ENCODE data around the gene GNB1L.

DNA sequence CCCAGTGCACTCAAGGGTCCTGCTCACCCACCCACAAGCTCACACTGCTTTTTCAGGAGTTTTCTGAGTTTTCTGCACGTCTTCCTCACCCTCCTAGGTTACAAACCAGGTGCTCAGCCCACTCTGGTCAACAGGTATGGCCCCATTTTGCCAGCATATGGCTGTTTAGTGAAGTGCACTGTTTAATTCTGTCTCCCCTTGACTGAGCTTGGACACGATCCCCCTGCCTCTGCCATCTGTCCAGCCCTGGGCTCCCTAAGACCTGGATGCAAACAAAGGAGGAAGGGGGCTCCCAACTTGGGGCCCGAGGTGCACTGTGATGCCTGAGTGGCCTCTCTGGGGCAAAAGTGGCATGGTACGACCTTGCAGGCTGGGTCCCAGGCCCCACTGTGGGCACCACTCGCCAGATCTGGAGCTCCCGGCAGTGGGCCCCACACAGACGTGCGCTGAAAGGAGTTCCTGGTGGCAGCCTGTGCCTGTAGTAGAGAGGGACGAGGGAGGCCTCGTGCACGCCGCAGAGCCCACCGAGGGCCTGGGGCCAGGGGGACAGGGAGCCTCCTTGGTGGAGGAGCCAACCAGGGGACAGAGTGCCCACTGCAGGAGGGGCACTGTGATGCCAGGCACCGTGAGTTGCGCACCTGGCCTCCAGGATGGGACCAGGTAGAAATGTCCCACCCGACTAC, 49.6 kb upstream of the GNB1L start:
- no peak for TF ChIP-seq TCF4 (CRISPR knock-in tag; IDR thresholded peaks at IDR 0.05; ENCODE audit: borderline replicate concordance)
- TF ChIP-seq ARNTL (CRISPR knock-in tag; IDR thresholded peaks at IDR 0.05; ENCODE audit: borderline replicate concordance, low read depth), result no peak
- TF ChIP-seq PPARA (CRISPR knock-in tag; IDR thresholded peaks at IDR 0.05; ENCODE audit: borderline replicate concordance), result no peak
- TF ChIP-seq CSDC2 (CRISPR knock-in tag; IDR thresholded peaks at IDR 0.05), result no peak
- no peak for TF ChIP-seq ZFP30 (CRISPR knock-in tag; IDR thresholded peaks at IDR 0.05)
- TF ChIP-seq ZNF70 (CRISPR knock-in tag; IDR thresholded peaks at IDR 0.05), result no peak
- TF ChIP-seq, protein P1, sequence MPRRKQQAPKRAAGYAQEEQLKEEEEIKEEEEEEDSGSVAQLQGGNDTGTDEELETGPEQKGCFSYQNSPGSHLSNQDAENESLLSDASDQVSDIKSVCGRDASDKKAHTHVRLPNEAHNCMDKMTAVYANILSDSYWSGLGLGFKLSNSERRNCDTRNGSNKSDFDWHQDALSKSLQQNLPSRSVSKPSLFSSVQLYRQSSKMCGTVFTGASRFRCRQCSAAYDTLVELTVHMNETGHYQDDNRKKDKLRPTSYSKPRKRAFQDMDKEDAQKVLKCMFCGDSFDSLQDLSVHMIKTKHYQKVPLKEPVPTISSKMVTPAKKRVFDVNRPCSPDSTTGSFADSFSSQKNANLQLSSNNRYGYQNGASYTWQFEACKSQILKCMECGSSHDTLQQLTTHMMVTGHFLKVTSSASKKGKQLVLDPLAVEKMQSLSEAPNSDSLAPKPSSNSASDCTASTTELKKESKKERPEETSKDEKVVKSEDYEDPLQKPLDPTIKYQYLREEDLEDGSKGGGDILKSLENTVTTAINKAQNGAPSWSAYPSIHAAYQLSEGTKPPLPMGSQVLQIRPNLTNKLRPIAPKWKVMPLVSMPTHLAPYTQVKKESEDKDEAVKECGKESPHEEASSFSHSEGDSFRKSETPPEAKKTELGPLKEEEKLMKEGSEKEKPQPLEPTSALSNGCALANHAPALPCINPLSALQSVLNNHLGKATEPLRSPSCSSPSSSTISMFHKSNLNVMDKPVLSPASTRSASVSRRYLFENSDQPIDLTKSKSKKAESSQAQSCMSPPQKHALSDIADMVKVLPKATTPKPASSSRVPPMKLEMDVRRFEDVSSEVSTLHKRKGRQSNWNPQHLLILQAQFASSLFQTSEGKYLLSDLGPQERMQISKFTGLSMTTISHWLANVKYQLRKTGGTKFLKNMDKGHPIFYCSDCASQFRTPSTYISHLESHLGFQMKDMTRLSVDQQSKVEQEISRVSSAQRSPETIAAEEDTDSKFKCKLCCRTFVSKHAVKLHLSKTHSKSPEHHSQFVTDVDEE (CRISPR knock-in tag; IDR thresholded peaks at IDR 0.05), result no peak

Data from SK-N-SH treated with all-trans-retinoic acid at 6 μM for 48 hours (cell line).